Measurements from ENCODE around the gene ATP1A1.

ATP1A1 gene

DNA sequence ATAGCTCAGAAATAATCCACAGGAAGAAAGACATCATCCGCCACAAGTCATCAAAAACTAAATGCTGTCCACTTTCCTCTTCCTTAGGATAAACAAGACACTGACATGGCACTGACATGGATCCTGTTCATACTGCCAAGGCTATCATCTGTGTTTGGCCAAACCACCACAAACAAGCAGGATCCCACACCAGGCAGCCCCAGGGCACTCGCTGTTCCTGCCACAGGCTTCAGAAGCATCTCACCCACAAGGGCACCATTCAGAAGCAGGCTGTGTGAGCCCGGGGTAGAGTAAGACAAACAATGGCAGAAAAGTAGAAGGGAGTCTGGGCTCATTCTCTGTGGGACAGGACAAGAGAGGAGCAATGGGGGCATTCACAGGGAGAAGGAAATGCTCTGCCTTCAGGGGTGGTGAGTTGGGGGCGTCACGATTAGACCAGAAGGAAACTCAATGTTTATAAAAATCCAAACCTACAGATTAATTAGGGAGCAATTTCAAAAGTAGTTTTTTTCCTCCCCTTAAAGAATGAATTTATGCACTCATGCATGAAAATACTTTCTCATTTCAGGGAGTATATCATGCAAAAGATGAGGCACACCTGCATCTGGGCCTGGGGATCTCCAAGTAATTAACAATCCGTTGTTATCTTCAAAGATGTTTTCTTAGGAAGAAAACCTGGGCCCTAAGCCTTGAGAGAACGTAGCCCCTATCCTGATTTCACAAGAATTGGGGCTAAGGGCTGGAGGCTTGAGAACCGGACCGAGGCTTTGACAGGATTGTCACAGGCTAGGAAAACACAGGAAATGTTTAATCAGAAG, 43.3 kb upstream of the ATP1A1 start:
- TF ChIP-seq, protein P1, sequence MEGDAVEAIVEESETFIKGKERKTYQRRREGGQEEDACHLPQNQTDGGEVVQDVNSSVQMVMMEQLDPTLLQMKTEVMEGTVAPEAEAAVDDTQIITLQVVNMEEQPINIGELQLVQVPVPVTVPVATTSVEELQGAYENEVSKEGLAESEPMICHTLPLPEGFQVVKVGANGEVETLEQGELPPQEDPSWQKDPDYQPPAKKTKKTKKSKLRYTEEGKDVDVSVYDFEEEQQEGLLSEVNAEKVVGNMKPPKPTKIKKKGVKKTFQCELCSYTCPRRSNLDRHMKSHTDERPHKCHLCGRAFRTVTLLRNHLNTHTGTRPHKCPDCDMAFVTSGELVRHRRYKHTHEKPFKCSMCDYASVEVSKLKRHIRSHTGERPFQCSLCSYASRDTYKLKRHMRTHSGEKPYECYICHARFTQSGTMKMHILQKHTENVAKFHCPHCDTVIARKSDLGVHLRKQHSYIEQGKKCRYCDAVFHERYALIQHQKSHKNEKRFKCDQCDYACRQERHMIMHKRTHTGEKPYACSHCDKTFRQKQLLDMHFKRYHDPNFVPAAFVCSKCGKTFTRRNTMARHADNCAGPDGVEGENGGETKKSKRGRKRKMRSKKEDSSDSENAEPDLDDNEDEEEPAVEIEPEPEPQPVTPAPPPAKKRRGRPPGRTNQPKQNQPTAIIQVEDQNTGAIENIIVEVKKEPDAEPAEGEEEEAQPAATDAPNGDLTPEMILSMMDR (conservative IDR thresholded peaks at IDR 0.05; ENCODE audit: low read length), result no peak
- H3K4me3 ChIP-seq (ENCODE audit: low read length), result no peak overlapping the region
- no peak for DNase-seq (ENCODE audit: low read depth)

DNA sequence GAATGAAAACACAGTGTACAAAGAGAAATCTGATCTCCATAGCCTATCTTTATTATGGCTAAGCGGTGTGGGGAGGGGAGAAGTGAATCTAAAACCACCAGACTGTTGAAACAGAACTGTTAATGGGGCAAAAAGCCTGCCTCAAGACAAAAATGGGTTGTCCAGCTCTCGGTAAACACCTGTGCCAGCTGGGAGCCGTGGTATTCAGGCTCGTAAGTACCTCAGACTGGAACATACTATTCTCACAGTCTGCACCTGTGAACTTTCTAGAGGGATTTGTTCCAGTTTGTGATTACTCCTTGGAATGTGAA, 42.7 kb upstream of the ATP1A1 start:
- DNase-seq (ENCODE audit: low read depth), result no peak

GRCh38 chr1:116330846-116331245, 42.2 kb upstream of the ATP1A1 start:
- no peak overlapping the region for H3K4me3 ChIP-seq (ENCODE audit: low read length)
- TF ChIP-seq, protein P1 (conservative IDR thresholded peaks at IDR 0.05; ENCODE audit: low read length), result no peak
- no peak for DNase-seq (ENCODE audit: low read depth)

More for the DNA sequence above, 42.7 kb upstream of the ATP1A1 start:
- TF ChIP-seq, protein P1 (conservative IDR thresholded peaks at IDR 0.05; ENCODE audit: low read length), result no peak
- H3K4me3 ChIP-seq (ENCODE audit: low read length), result no peak overlapping the region

DNA sequence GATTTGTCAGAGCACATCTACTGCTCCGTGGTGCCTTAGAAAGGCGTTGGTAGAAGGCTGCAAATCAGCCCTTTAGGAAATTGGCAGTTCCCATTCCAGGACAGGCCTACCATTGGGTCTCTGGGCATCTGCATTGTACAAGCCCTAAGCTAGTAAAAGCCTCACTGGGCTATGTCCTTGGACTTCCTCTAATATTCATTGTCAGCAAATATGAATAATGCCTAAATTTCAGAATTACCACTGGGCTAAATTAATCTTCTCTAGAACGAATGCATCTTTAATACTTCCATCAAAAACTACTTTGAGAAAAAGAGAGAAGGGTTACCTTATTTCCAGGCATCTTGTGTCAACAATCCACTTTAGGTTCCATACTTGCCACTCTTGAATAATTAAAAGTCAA, 41.5 kb upstream of the ATP1A1 start:
- DNase-seq (ENCODE audit: low read depth), result no peak
- TF ChIP-seq, protein P1 (conservative IDR thresholded peaks at IDR 0.05; ENCODE audit: low read length), result no peak
- H3K4me3 ChIP-seq (ENCODE audit: low read length), result no peak overlapping the region

- TF ChIP-seq, protein P1 (conservative IDR thresholded peaks at IDR 0.05; ENCODE audit: low read length), result no peak
- H3K4me3 ChIP-seq (ENCODE audit: low read length), result no peak overlapping the region
- no peak for DNase-seq (ENCODE audit: low read depth)
Measured at GRCh38 chr1:116332451-116332850, 40.6 kb upstream of the ATP1A1 start.

DNA sequence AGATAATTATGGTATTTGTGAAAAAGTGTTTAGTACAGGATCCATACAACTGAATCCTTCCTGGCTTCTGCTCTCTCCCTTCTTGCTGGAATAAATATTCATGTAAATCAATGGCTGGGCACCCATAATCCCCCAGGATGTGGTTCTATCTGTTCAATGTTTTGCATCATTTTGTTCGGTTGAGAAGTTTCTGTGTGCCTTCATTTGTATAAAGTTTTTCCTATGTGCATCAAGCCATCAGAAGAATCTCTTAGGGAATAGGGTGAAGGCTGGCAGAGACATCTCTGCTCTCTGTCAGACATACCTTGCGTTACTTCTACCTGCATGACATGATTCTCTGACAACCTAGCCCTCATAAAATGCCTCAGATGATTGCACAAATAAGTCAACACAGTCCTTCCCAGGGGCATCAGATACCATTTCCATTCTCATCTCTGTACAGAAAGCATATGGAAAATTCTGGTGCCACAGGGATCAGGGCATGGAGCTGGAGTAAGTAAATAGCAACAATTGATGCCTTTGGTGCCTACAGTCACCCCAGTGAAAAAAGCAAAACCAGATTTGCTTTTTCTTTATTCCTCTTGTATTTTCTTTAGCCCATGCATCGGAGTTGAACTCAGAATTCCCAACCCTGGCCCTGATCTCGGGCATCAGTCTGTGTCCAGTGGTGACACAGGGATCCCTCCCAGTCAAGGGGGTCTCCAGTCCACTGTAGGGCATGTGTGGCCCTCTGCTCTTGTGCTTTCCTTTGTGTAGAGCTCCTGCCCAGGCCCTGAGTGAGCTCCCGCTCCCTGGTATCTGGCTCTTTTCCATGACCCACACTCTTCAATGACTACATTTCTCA, 39.7 kb upstream of the ATP1A1 start:
- TF ChIP-seq, protein P1 (conservative IDR thresholded peaks at IDR 0.05; ENCODE audit: low read length), result no peak
- no peak overlapping the region for H3K4me3 ChIP-seq (ENCODE audit: low read length)
- no peak for DNase-seq (ENCODE audit: low read depth)
